GM19455 (cell line): ENCODE data around the gene MAP2K4.
"Not testable (repeated sequence)": the region's sequence is repeated elsewhere in the genome, so short reads cannot be mapped to it uniquely, and the experiment has no call there.

ENCODE experiments used
- ATAC-seq: cut with Tn5 transposase; IDR thresholded peaks from one replicate; pipeline ENCODE4 v1.9.1; 2021; ENCODE audit not compliant: unreplicated experiment

MAP2K4 gene

GRCh38 chr17:12136243-12136642 is 115.6 kb downstream of the MAP2K4 start:
- no peak for ATAC-seq

GRCh38 chr17:12136646-12137045 is 116.0 kb downstream of the MAP2K4 start:
- no peak for ATAC-seq

GRCh38 chr17:12137859-12138258 is 117.2 kb downstream of the MAP2K4 start:
- no peak for ATAC-seq

GRCh38 chr17:12140685-12141084 is 120.0 kb downstream of the MAP2K4 start:
- no peak for ATAC-seq

- not testable (repeated sequence) for ATAC-seq
These were observed 141.5 kb downstream of the MAP2K4 start for GRCh38 chr17:12162187-12162586.

DNA sequence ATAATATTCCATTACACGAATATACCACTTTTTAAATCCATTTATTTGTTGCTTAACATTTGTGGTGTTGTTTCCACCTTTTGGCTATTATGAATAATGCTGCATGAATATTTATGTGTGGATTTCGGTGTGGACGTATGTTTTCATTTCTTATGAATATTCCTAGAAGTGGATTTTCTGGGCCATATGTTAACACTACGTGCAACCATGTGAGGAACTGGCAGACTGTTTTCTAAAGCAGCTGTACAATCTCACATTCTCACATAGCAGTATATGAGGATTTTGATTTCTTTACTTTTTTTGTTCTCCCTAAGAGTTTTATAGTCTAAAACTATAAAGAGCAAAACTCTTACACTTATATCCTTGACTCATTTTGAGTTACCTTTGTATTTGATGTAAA is 143.4 kb downstream of the MAP2K4 start:
- no peak for ATAC-seq

DNA sequence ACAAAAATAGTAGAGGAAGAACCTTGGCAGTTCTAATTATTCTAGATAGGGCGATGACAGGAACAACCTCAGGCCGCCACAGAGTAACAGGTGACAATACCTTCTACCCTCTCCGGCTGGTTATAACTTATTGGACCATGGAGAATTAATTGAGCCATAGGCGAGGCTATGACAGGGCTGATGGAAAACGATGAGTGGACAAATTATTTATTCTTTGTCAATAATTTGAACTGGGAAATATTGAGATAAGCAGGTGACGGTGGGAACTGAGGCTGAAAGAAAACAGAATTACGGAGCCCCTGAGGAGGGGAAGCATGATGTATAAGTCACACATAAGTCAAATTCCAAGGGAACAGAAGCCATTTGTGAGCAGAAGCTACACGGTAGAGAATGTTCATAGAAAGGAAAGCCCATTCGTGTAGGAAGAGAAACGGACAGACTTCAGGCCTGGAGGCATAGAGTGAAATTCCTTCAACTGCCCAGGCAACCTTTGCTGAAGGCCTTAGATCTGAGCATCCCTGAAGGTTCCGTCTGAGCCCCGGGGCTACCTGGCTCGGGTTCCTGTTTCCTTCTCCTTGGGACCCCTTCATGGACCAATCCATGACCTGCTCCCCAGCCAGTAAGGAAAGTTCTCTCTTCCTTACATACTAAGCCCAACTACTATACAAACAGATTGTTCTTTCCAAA is 158.1 kb downstream of the MAP2K4 start:
- no peak for ATAC-seq

DNA sequence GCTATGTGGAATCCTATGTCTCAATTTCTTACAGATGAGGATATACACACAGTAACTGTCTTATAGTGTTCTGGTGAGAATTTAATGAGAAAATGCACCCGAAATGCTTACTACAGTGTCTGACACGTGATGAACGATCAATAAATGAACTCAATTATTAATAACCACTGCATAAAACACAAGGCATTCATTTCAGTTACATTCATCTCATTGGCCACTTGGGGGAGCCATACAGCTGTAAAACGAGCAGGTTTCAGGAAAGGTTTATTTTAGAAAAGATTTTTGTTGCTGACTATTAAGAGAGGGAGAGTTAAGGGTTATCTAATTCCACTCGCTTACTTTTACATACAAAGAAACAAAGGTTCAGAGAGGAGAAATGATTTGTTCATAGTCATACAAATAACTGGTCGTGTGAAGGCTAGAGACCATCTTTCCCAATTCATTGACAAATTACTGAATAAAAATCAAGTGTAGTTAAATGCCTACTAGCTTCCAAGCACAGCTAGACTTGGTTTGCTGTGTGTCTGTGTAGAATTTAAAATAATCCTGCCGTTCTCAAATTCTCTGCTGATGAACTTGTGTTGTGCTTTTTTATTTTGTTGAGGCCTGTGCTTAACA is 160.1 kb downstream of the MAP2K4 start:
- ATAC-seq: no peak

- no peak for ATAC-seq
These were observed 167.0 kb downstream of the MAP2K4 start for GRCh38 chr17:12187658-12188057.

DNA sequence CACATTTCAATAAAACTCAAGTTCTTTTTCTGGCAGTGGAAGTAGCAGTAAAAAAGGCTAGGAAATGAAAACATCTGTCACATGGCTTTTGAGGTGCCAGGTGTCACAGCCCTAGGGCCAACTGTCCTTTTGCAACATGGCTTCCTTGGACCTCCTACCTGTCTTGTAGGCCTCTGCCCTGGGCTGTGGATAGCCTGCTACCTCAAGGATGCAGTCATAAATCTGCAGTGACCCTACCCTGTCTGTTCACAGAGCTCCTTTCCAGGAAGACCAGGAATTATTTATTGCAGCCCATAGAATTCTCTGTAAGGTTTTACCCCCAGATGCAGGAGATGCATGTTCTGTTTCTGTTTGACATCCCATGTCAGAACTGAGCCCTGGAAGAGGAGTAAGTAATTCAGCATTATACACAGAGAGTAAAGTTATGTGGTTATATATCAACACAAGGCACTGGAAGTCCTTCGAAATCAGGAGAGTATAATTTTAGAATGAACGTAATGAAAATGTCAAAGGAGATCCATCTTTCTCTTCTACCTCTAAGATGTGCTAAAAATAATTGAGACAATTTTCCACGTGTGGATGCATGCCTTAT is 172.6 kb downstream of the MAP2K4 start:
- ATAC-seq: no peak
